Stomach (tissue), 4 donors: ENCODE results near the gene ATP13A1.

Experiments used
- EP300 ChIP-seq: sonication (generic); formaldehyde crosslinking; IDR thresholded peaks from one replicate; pipeline ENCODE4 v1.6.1; 2017; ENCODE audit warnings: antibody characterized with exemption
- POLR2AphosphoS5 ChIP-seq, 3 donors: sonication (generic); formaldehyde crosslinking; IDR thresholded peaks; one replicate each; pipeline ENCODE4 v1.6.1; 2016; ENCODE audit warnings: antibody characterized with exemption in 3 of 3
- TF ChIP-seq, protein P1 (sequence below), 7 experiments: fragments of 450-650 bp in 4 of 7; fragments of 200-600 bp in 3 of 7; sonication (generic) in 3 of 7; IDR thresholded peaks; one replicate each; pipeline ENCODE4 v1.5.1; 2016 to 2019; ENCODE audit warnings: antibody characterized with exemption in 7 of 7, control low read depth in 2 of 7, mild to moderate bottlenecking in 1 of 7

DNA sequence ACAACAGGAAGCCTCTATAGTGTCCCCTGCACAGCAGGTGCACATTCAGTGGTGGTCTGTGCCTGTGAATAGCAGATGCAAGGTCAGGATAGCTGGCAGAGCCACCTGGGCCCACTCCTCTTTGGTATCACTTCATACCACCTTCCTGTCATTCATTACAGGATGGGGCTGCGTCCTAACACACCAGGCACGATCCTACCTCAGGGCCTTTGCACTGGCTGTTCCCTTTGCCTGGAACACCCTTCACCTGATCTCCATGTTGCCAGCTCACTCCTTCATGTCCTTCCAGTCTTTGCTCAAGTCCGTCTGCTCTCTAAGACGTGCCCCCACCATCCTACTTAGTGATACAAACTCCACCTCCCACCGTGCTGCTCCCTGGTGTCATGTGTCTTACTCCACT lies 30.8 kb downstream of the ATP13A1 start:
- TF ChIP-seq, protein P1, sequence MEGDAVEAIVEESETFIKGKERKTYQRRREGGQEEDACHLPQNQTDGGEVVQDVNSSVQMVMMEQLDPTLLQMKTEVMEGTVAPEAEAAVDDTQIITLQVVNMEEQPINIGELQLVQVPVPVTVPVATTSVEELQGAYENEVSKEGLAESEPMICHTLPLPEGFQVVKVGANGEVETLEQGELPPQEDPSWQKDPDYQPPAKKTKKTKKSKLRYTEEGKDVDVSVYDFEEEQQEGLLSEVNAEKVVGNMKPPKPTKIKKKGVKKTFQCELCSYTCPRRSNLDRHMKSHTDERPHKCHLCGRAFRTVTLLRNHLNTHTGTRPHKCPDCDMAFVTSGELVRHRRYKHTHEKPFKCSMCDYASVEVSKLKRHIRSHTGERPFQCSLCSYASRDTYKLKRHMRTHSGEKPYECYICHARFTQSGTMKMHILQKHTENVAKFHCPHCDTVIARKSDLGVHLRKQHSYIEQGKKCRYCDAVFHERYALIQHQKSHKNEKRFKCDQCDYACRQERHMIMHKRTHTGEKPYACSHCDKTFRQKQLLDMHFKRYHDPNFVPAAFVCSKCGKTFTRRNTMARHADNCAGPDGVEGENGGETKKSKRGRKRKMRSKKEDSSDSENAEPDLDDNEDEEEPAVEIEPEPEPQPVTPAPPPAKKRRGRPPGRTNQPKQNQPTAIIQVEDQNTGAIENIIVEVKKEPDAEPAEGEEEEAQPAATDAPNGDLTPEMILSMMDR (IDR thresholded peaks at IDR 0.05), result no peak
- TF ChIP-seq EP300 (no peak), POLR2AphosphoS5 (IDR thresholded peaks at IDR 0.05) (no peak)
